NCI-H345 (cell line): ENCODE results near the gene KLHDC2.
"Not testable (repeated sequence)": the region's sequence is repeated elsewhere in the genome, so short reads cannot be mapped to it uniquely, and the experiment has no call there.

Experiments
- DNase-seq: peaks from one replicate; lab custom pipeline; 2025; lab: John Stamatoyannopoulos, UW

The KLHDC2 gene, protein sequence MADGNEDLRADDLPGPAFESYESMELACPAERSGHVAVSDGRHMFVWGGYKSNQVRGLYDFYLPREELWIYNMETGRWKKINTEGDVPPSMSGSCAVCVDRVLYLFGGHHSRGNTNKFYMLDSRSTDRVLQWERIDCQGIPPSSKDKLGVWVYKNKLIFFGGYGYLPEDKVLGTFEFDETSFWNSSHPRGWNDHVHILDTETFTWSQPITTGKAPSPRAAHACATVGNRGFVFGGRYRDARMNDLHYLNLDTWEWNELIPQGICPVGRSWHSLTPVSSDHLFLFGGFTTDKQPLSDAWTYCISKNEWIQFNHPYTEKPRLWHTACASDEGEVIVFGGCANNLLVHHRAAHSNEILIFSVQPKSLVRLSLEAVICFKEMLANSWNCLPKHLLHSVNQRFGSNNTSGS

GRCh38 chr14:49767571-49768300, at the start of gene KLHDC2:
KLHDC2 (plus strand) TSS chr14:49768153; CDS start chr14:49768469, 316 bp downstream.
- peak; percentile 91 for DNase-seq

DNA sequence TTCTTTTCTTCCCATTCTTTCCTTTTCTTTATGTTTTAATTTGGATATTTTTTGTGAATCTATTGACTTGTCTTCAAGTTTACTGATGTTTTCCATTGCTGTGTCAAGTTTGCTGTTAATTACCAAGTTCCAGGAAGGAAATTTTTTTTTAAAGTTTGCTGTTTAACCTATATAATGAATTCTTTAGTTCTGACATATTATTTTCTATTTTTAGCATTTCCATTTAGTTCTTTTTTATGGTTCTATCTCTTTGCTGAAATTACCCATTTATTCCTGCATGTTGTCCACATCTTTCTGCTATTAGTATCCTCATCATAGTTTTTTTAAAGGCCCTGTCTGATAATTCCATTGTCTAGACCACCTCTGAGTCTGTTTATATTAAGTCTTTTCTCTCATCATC, 47.2 kb upstream of the KLHDC2 start:
- DNase-seq: no peak

DNA sequence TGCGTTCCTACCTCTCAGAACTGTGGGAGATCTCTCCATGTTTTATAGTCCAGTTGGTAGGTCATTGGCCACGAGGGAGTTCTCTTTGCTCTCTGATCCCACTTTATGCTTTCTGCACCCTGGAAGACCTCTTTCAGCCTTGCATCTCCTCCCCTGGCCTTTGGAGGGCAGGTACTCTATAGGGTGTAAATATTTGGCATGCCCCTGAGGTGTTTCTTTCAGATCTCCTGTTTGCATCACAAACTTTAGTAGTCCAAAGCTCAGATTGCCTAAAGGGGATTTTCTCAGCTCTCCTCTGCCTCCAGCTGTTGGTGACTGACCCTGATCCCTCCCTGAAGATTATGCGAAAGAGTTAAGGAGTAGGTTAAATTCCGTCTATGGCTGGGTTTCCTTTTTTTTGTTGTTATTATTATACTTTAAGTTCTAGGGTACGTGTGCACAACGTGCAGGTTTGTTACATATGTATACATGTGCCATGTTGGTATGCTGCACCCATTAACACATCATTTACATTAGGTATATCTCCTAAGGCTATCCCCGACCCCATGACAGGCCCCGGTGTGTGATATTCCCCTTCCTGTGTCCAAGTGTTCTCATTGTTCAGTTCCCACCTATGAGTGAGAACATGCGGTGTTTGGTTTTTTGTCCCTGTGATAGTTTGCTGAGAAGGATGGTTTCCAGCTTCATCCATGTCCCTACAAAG, 46.1 kb upstream of the KLHDC2 start:
- DNase-seq: not testable (repeated sequence)

GRCh38 chr14:49727171-49727570, 40.8 kb upstream of the KLHDC2 start:
- no peak for DNase-seq

DNA sequence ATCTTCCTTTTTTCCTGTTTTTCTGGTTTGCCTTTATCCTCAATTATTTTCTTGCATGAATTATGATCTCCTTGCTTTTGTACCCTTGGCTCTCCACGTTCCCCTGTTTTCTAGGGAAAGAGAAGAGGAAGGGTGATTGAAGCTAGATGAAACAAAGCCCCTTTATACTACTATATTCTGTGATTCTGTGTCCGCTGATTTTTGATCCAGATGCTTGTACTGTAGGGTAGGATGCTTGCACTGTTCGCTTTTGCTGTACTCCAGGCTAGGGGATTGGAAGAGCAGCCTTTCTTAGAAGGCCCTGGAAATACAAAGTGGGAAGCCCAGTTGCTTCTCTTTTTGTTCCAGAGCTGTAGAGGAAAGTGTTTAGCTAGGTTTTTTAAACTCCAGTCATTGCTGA, 35.1 kb upstream of the KLHDC2 start:
- no peak for DNase-seq

DNA sequence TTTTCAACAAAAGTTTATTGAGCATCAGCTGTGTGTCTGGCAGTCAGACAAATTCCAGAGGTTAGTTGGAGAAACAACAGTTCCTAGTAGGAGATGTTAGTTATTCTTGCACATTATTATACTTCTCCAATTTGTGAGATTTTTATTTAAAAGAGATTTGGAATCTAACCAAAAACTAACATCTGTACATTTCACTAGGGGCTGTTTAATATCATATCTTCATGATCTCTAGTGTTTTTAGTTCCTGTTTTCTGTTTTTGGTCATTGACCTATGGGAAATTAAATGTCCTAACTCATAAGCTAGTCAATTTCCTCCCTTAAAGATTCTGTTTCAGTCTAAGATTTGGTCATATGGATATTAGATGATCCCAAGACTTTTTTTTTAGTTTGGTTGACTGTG, 34.1 kb upstream of the KLHDC2 start:
- DNase-seq: no peak

- DNase-seq: not testable (repeated sequence)
Observed at GRCh38 chr14:49735669-49736068, 32.3 kb upstream of the KLHDC2 start.

GRCh38 chr14:49745191-49745590, 22.8 kb upstream of the KLHDC2 start:
- DNase-seq: no peak

- not testable (repeated sequence) for DNase-seq
Observed at GRCh38 chr14:49746476-49746875, 21.5 kb upstream of the KLHDC2 start.

- no peak for DNase-seq
Observed at GRCh38 chr14:49754570-49755097, 13.3 kb upstream of the KLHDC2 start.

- DNase-seq: no peak
Observed at GRCh38 chr14:49755378-49755777, 12.6 kb upstream of the KLHDC2 start.

DNA sequence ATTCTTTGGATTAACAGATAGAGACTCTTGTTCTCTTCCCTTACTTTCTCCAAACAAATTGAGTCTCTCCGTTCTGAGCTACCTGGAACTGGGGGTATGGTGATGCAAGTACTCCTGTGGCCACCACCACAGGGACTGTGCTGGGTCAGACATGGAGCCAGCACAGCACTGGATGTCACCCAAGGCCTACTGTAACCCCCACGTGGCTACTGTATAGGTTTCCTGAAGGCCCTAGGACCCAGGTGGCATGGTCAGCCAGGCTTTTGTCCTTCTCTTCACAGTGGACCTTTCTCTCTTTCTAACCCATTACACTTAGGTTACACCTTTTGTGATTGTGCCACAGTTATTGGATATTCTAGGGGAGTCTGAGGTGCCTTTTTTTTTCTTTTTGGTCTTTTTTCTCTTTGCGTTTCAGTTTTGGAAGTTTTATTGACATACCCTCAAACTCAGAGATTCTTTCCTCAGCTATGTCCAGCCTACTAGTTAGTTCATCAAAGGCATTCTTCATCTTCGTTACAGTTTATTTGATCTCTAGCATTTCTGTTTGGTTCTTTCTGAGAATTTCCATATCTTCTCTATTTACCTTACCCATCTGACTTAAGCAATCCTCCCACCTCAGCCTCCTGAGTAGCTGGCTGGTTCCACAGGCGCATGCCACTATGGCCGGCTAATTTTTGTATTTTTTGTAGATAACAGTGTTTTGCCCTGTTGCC, 6.0 kb upstream of the KLHDC2 start:
- no peak for DNase-seq

GRCh38 chr14:49766839-49767238, 1.1 kb upstream of the KLHDC2 start:
- DNase-seq: no peak

GRCh38 chr14:49767270-49767570, 733 bp upstream of the KLHDC2 start:
- no peak for DNase-seq

DNA sequence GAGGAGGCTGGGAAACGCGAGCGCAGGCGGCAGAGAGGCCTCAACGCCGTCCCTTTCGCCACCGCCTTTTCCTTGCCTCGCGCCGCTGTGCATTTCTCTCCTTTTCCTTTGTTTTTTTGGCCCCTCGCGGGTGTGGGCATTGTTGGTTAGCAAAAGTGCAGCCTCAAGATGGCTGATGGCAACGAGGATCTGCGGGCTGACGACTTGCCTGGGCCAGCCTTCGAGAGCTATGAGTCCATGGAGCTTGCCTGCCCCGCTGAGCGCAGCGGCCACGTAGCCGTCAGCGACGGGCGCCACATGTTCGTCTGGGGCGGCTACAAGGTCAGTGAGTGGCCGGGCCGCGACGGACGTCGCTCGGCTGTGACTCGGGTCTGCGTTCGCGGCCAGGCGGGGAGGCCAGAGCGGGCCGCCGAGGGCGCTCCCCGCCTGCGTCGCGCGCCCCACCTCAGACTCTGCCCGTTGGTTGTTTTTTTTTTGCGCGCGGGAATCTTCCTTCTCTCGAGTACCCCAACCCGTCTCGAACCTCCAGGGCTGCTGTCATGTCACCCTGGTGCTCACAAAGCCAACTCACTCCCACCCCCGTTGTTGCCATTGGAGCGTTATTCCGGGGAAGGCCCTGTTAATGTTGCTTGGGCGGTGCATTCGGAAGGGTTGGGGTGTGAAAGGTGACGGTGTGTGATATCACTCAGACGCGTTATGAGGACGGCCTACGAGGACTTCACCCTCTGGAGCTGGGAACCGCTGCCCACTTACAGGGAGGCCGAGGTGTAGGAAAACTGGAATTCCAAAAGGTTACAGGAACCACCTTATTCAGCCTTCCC, 558 bp downstream of the KLHDC2 start:
- DNase-seq: peak; percentile 47

GRCh38 chr14:49769171-49769570, 1.2 kb downstream of the KLHDC2 start:
- no peak for DNase-seq

DNA sequence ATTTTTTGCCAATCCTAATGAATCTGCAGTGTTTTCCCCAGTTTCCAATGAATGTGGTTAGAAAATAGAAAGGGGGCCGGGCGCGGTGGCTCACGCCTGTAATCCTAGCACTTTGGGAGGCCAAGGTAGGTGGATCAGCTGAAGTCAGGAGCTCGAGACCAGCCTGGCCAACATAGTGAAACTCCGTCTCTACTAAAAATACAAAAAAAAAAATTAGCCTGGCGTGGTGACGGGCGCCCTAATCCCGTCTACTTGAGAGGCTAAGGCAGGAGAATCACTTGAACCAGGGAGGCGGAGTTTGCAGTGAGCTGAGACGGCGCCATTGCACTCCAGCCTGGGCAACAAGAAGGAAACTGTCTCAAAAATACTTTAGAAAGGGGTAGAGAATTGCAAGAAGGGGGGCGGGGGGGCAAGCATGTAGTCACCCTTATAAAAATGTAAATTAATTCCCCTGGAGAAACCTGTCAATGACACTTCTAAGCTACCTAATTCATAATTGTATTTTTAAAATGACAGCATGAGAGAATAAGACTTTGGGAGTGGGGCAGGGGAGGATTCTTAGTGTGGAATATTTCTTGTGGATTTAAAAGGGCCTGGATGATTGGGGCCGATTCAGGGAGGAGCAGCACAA, 1.7 kb downstream of the KLHDC2 start:
- no peak for DNase-seq

GRCh38 chr14:49770212-49770817, 2.4 kb downstream of the KLHDC2 start:
- DNase-seq: no peak

GRCh38 chr14:49771691-49772090, 3.7 kb downstream of the KLHDC2 start:
- not testable (repeated sequence) for DNase-seq

- DNase-seq: no peak
Observed at GRCh38 chr14:49774106-49774505, 6.2 kb downstream of the KLHDC2 start.
